Prostate gland (tissue), 2 donors: Measurements from ENCODE around the gene CNTLN.

Experiments used
- POLR2A ChIP-seq: fragments of 450-650 bp; IDR thresholded peaks from one replicate; pipeline ENCODE4 v1.6.1; 2016; ENCODE audit warnings: antibody characterized with exemption, mild to moderate bottlenecking
- POLR2AphosphoS5 ChIP-seq: sonication (generic); formaldehyde crosslinking; IDR thresholded peaks from one replicate; pipeline ENCODE4 v1.6.1; 2017; ENCODE audit warnings: antibody characterized with exemption
- TF ChIP-seq, protein P1 (sequence below), 4 experiments: fragments of 200-600 bp in 2 of 4; fragments of 450-650 bp in 2 of 4; sonication (generic) in 2 of 4; IDR thresholded peaks; 1 replicate in 3 of 4; 2 replicates in 1 of 4; pipeline ENCODE4 v1.5.1; 2016 to 2019; ENCODE audit warnings: antibody characterized with exemption in 4 of 4, mild to moderate bottlenecking in 2 of 4, moderate library complexity in 2 of 4

GRCh38 chr9:17315341-17315740, 180.5 kb downstream of the CNTLN start:
- TF ChIP-seq, protein P1, sequence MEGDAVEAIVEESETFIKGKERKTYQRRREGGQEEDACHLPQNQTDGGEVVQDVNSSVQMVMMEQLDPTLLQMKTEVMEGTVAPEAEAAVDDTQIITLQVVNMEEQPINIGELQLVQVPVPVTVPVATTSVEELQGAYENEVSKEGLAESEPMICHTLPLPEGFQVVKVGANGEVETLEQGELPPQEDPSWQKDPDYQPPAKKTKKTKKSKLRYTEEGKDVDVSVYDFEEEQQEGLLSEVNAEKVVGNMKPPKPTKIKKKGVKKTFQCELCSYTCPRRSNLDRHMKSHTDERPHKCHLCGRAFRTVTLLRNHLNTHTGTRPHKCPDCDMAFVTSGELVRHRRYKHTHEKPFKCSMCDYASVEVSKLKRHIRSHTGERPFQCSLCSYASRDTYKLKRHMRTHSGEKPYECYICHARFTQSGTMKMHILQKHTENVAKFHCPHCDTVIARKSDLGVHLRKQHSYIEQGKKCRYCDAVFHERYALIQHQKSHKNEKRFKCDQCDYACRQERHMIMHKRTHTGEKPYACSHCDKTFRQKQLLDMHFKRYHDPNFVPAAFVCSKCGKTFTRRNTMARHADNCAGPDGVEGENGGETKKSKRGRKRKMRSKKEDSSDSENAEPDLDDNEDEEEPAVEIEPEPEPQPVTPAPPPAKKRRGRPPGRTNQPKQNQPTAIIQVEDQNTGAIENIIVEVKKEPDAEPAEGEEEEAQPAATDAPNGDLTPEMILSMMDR (IDR thresholded peaks at IDR 0.05): no peak
- TF ChIP-seq POLR2A: no peak
- no peak for TF ChIP-seq POLR2AphosphoS5
